ENCODE data around the gene LRP8.

LRP8 gene

DNA sequence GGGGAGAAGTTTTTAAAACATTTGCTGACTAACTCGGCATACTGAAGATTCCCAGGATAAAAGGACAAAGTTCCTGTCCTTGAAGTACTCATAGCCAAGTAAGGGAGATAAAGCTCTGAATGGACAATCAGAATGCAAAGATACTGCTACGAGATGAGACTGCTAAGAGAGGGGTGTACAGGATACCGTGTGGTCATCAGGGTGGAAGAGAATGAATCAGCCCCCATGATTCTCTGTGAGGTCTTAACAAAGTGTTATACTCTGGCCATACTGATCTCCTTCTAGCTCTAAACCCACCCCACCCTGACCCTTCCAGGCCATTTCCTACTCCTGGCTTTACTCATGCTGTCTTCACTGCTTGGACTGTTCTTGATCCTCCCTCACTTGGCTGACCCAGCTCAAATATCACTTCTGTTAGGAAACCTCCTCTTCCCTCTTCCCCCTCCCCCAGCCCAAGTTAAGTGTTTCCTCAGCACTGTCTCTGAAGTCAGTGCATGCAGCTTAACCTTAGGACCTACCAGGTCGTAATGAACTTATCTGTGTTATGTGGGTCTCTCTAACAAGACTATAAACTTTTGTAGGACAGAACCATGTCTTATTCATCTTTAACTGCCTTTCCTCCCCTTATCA, 73.7 kb downstream of the LRP8 start:
- Histone ChIP-seq H3K36me3 (ENCODE audit: control insufficient read depth, insufficient read depth, low read length) (peaks cover 98% of the 10 kb centered on the region), H3K4me3 (ENCODE audit: low read depth, low read length) (no peak overlapping the region), H3K9me3 (ENCODE audit: control insufficient read depth, insufficient read depth, low read depth, low read length) (no peaks in the 10 kb centered on the region), H3K4me1 (ENCODE audit: control insufficient read depth, insufficient read depth, low read length) (no peaks in the 10 kb centered on the region), H3K9ac (ENCODE audit: low read length) (no peak overlapping the region), H3K27ac (ENCODE audit: low read depth, low read length) (no peak overlapping the region), H3K27me3 (ENCODE audit: control insufficient read depth, insufficient read depth, low read length) (no peaks in the 10 kb centered on the region)

DNA sequence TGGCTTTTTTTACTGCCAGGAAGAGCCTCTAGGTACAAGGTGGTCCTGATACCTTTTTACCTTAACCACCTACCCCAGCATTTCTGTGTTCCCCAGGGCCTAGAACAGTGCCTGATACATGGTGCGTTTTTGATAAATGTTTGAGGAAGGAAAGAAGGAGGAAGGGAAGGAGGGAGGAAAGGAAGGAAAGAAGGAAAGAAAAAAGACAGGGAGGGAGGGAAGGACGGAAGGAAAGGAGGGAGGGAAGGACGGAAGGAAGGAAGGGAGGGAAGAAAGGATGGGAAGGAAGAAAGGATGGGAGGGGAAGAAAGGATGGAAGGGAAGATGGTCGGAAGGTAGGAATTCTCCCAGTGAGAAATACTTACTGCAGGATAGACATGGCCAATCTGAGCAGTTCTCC, 77.5 kb downstream of the LRP8 start:
- H3K36me3 ChIP-seq (ENCODE audit: control insufficient read depth, insufficient read depth, low read length): peaks cover 97% of the 10 kb centered on the region
- no peak overlapping the region for H3K4me3 ChIP-seq (ENCODE audit: low read depth, low read length)
- H3K9me3 ChIP-seq (ENCODE audit: control insufficient read depth, insufficient read depth, low read depth, low read length): no peaks in the 10 kb centered on the region
- no peak overlapping the region for H3K27ac ChIP-seq (ENCODE audit: low read depth, low read length)
- no peaks in the 10 kb centered on the region for H3K4me1 ChIP-seq (ENCODE audit: control insufficient read depth, insufficient read depth, low read length)
- no peaks in the 10 kb centered on the region for H3K27me3 ChIP-seq (ENCODE audit: control insufficient read depth, insufficient read depth, low read length)
- no peak overlapping the region for H3K9ac ChIP-seq (ENCODE audit: low read length)

DNA sequence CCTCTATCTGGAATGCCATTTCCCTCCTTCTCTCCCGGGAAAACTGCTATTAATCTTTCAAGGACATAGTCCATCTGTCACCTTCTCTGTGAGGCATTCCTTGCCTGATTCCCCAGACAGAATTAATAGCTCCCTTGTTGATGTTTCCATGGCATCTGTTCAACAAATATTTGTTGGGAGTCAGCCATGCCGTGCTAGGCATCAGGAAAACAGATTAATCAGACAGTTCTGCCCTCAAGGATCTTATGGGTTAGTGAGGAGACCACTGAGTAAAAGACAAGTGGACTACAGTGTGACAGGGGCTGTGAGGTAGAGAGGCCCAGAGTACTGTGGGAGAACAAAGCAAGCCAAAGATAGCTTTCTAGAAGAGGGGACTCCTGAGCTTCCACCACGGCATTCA, 78.2 kb downstream of the LRP8 start:
- Histone ChIP-seq H3K36me3 (ENCODE audit: control insufficient read depth, insufficient read depth, low read length) (peaks cover 97% of the 10 kb centered on the region), H3K27me3 (ENCODE audit: control insufficient read depth, insufficient read depth, low read length) (no peaks in the 10 kb centered on the region), H3K4me1 (ENCODE audit: control insufficient read depth, insufficient read depth, low read length) (no peaks in the 10 kb centered on the region), H3K9me3 (ENCODE audit: control insufficient read depth, insufficient read depth, low read depth, low read length) (no peaks in the 10 kb centered on the region), H3K27ac (ENCODE audit: low read depth, low read length) (no peak overlapping the region), H3K4me3 (ENCODE audit: low read depth, low read length) (no peak overlapping the region), H3K9ac (ENCODE audit: low read length) (no peak overlapping the region)

DNA sequence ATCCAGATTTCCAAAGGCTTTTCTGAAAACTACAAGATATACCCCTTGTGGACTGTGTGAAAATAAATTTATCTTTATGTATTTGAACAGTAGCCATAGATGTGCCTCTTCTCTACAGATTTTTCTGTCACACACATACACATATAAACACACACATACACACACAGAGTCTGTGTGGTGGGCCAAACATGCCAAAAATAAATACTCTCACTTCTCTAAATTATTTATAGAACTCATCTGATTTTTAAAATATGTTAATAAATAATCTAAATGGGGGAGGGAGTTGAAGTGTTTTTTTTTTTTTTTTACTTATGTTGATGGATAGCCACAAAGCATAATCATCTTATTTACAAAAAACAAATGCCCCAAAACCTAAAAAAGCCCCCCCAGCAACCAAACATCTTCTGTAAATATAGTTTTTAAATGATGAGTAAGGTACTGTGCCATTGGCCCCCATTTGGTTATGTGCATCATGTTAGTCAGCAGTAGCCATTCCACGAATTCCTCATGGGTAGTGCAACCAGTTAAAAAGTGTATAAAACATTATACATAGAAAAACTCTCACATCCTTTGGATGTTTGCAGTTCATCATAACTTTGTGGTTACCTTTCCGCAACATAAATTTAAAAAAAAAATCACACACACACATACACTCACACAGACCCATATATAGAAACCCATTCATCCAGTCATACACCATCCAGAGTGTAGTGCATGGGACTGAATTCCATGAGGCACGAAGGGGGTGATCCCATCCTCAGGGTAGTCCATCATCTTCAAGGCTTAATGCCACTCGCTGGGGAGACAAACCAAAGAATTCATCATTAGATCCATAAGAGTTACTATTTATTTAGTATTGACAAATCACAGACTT, 81.4 kb downstream of the LRP8 start:
- Histone ChIP-seq H3K27me3 (ENCODE audit: control insufficient read depth, insufficient read depth, low read length) (no peaks in the 10 kb centered on the region), H3K9ac (ENCODE audit: low read length) (no peak overlapping the region), H3K4me1 (ENCODE audit: control insufficient read depth, insufficient read depth, low read length) (no peaks in the 10 kb centered on the region), H3K36me3 (ENCODE audit: control insufficient read depth, insufficient read depth, low read length) (peaks cover 75% of the 10 kb centered on the region), H3K4me3 (ENCODE audit: low read depth, low read length) (no peak overlapping the region), H3K9me3 (ENCODE audit: control insufficient read depth, insufficient read depth, low read depth, low read length) (no peaks in the 10 kb centered on the region), H3K27ac (ENCODE audit: low read depth, low read length) (no peak overlapping the region)

DNA sequence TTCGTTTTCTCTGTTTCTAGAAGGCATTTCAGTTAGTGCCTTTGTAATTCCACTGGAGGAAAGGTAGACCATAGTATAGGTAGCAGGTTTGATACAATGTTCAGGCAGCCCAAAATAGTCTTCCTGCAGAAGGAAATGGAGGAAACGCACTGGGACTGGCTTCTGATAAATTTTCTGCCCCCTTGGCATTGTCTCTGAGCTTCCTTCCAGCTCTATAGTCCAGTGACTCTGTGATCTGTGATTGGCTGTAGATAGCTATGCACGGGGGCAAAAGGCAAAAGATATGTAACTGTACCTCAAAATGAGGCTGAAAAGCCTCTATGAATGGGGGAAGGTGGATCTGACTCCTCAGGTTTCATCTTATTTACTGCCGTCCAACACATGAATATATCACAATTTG, 83.7 kb downstream of the LRP8 start:
- H3K4me1 ChIP-seq (ENCODE audit: control insufficient read depth, insufficient read depth, low read length): no peaks in the 10 kb centered on the region
- H3K4me3 ChIP-seq (ENCODE audit: low read depth, low read length): no peak overlapping the region
- H3K27me3 ChIP-seq (ENCODE audit: control insufficient read depth, insufficient read depth, low read length): no peaks in the 10 kb centered on the region
- H3K9me3 ChIP-seq (ENCODE audit: control insufficient read depth, insufficient read depth, low read depth, low read length): no peaks in the 10 kb centered on the region
- H3K9ac ChIP-seq (ENCODE audit: low read length): no peak overlapping the region
- no peak overlapping the region for H3K27ac ChIP-seq (ENCODE audit: low read depth, low read length)
- peaks cover 51% of the 10 kb centered on the region for H3K36me3 ChIP-seq (ENCODE audit: control insufficient read depth, insufficient read depth, low read length)

DNA sequence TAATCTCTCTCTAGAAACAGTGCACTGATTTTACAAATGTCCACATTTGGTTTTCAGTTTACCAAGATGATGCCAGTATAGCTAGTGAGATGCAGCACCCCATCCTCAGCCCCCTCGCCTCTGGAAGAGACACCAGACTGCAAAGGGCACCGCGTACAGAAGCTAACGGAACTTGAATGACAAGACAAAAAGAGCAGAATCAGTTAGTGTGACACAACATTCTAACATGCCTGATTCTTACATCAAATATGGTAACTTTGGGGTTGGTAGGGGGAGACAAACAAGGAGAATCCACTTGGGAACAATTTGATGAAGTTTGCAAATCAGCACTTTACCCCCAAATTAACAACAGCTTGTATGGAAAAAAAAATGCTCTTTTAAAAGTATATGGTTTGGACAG, 85.5 kb downstream of the LRP8 start:
- no peak overlapping the region for H3K9ac ChIP-seq (ENCODE audit: low read length)
- no peaks in the 10 kb centered on the region for H3K27me3 ChIP-seq (ENCODE audit: control insufficient read depth, insufficient read depth, low read length)
- H3K4me1 ChIP-seq (ENCODE audit: control insufficient read depth, insufficient read depth, low read length): 0 out of 2 replicates have a peak, but pooled peaks cover 3% of the 10 kb centered on the region
- H3K36me3 ChIP-seq (ENCODE audit: control insufficient read depth, insufficient read depth, low read length): peaks cover 33% of the 10 kb centered on the region
- no peak overlapping the region for H3K27ac ChIP-seq (ENCODE audit: low read depth, low read length)
- H3K4me3 ChIP-seq (ENCODE audit: low read depth, low read length): no peak overlapping the region
- no peaks in the 10 kb centered on the region for H3K9me3 ChIP-seq (ENCODE audit: control insufficient read depth, insufficient read depth, low read depth, low read length)

DNA sequence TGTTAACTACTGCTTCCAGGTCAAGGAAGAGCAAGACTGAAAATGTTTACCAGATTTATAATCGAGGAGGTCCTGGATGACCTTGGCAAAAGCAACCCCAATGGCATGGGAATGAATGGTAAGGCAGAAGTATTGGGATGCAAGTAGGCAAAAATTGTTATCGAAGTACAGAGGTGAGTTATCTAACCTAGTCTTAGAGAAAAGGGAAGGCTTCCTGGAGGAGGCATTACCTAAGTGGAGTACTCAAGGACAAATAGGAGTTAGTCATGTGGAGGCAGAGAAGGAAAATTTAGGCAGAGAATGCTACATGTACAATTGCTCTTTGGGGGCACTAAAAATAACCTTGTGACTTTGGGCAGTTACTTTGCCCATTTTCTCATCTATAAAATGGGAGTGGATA, 86.0 kb downstream of the LRP8 start:
- H3K4me3 ChIP-seq (ENCODE audit: low read depth, low read length): no peak overlapping the region
- peaks cover 28% of the 10 kb centered on the region for H3K36me3 ChIP-seq (ENCODE audit: control insufficient read depth, insufficient read depth, low read length)
- H3K9ac ChIP-seq (ENCODE audit: low read length): no peak overlapping the region
- no peaks in the 10 kb centered on the region for H3K27me3 ChIP-seq (ENCODE audit: control insufficient read depth, insufficient read depth, low read length)
- H3K9me3 ChIP-seq (ENCODE audit: control insufficient read depth, insufficient read depth, low read depth, low read length): no peaks in the 10 kb centered on the region
- H3K4me1 ChIP-seq (ENCODE audit: control insufficient read depth, insufficient read depth, low read length): 0 out of 2 replicates have a peak, but pooled peaks cover 3% of the 10 kb centered on the region
- no peak overlapping the region for H3K27ac ChIP-seq (ENCODE audit: low read depth, low read length)

DNA sequence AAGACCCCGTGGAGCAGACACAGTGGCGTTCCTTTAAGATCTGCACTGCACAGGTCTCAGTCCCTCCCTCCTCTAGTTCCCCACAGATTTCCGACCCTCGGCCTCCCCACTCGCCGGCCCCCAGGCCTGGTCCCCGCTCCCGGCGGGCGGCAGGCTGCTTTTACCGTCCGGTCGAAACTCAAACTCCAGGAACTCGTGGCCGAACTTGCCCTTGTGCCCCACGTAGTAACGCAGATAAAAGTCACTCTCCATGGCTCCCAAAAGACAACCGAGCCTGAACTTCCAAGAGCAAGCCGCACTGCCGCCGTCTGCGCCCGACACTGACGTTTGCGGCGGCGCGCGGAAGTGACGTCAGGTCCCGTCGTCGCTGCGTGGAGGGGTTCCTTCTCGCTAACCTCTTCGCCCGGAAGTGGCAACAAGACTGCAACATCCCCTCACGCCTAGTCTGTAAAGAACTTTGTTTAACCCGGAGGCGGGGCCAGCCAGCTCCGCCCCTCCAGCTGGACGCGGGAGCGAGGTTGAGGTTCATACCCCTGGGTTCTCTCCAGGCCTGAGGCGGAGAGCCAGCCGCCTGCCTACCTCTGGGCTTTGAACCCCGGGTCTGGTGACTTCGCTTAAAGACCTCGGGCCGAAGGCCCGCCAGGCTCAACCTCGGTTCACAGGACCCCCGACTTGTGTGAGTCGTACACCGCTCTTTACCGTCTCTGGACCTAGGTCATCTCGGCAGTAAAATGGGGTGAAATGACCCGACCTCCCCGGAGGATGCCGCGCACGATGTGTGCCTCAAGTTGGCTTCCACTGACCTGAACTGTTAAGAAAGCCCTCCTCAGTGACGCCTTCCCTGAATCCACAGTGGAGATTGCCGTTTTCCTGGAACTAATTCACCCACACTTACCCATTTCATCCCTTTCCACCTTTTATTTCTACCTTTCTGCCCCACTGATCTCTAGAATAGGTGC, 89.4 kb downstream of the LRP8 start, which contains the start of gene MAGOH:
MAGOH (minus strand) TSS at position 322 of the 959 bp plus-strand sequence; CDS start at position 252, 70 bp downstream.
- no peaks in the 10 kb centered on the region for H3K27me3 ChIP-seq (ENCODE audit: control insufficient read depth, insufficient read depth, low read length)
- peak within 1 kb of the TSS; percentile 73; the same call in 1 of the 2 replicates for H3K27ac ChIP-seq (ENCODE audit: low read depth, low read length)
- peak within 1 kb of the TSS; percentile 96 for H3K9ac ChIP-seq (ENCODE audit: low read length)
- H3K9me3 ChIP-seq (ENCODE audit: control insufficient read depth, insufficient read depth, low read depth, low read length): no peaks in the 10 kb centered on the region
- H3K4me1 ChIP-seq (ENCODE audit: control insufficient read depth, insufficient read depth, low read length): 0 out of 2 replicates have a peak, but pooled peaks cover 3% of the 10 kb centered on the region
- peak within 1 kb of the TSS; percentile 97 for H3K4me3 ChIP-seq (ENCODE audit: low read depth, low read length)
- peaks cover 31% of the 10 kb centered on the region for H3K36me3 ChIP-seq (ENCODE audit: control insufficient read depth, insufficient read depth, low read length)

DNA sequence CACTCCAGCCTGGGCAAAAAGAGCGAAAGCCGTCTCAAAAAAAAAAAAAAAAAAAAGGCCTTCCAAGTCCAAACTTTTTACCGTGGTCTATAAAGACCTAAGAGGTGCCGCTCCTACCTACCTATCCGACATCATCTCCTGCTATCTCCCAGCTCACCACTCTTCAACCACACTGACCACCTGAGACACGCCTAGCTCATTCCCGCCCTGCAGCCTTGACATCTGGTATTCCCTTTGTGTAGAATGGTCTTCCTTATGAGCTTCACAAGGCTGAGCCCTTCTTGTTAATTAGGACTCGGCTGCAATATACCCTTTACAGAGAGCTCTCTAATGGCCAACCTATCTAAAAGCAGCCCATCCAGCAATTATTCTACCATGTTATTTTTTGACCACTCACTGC, 90.2 kb downstream of the LRP8 start:
- Histone ChIP-seq H3K36me3 (ENCODE audit: control insufficient read depth, insufficient read depth, low read length) (peaks cover 39% of the 10 kb centered on the region), H3K4me3 (ENCODE audit: low read depth, low read length) (peak overlapping the region; percentile 97), H3K9me3 (ENCODE audit: control insufficient read depth, insufficient read depth, low read depth, low read length) (no peaks in the 10 kb centered on the region), H3K9ac (ENCODE audit: low read length) (peak overlapping the region; percentile 96), H3K4me1 (ENCODE audit: control insufficient read depth, insufficient read depth, low read length) (0 out of 2 replicates have a peak, but pooled peaks cover 3% of the 10 kb centered on the region), H3K27ac (ENCODE audit: low read depth, low read length) (peak overlapping the region; percentile 73; the same call in 1 of the 2 replicates), H3K27me3 (ENCODE audit: control insufficient read depth, insufficient read depth, low read length) (no peaks in the 10 kb centered on the region)

DNA sequence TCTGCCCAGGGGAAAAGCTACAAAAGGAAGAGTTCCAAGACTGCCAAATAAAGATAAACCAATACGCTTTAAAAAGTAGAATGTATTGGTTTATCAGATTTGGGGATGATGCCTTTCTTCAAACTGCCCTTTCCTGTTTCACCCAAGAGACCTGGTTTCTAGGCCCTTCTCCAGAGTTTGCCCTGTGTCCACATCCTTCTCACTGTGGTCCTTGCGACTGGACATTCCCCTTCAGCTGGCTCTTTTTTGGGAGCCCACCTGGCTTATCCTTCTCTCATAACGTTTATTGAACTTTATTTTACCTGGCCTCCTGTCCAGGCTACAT, 106.9 kb downstream of the LRP8 start:
- H3K9ac ChIP-seq (ENCODE audit: low read length): peak overlapping the region; percentile 94
- no peaks in the 10 kb centered on the region for H3K9me3 ChIP-seq (ENCODE audit: control insufficient read depth, insufficient read depth, low read depth, low read length)
- H3K4me3 ChIP-seq (ENCODE audit: low read depth, low read length): peak overlapping the region; percentile 98
- H3K27ac ChIP-seq (ENCODE audit: low read depth, low read length): peak overlapping the region; percentile 79; the same call in 1 of the 2 replicates
- no peaks in the 10 kb centered on the region for H3K27me3 ChIP-seq (ENCODE audit: control insufficient read depth, insufficient read depth, low read length)
- H3K36me3 ChIP-seq (ENCODE audit: control insufficient read depth, insufficient read depth, low read length): peaks cover 27% of the 10 kb centered on the region
- 0 out of 2 replicates have a peak, but pooled peaks cover 5% of the 10 kb centered on the region for H3K4me1 ChIP-seq (ENCODE audit: control insufficient read depth, insufficient read depth, low read length)
